Measurements from ENCODE around the gene NFX1. TPM values are rescaled to one million over a fixed set of nuclear protein-coding genes. Genes with fewer than 3 reads are reported as not detected.
A peak's percentile ranks its signal among the peaks of the same experiment; 100 is the strongest.

Gene NFX1
- total RNA-seq, 1 donor from 2014 or later: 33.2 TPM

DNA sequence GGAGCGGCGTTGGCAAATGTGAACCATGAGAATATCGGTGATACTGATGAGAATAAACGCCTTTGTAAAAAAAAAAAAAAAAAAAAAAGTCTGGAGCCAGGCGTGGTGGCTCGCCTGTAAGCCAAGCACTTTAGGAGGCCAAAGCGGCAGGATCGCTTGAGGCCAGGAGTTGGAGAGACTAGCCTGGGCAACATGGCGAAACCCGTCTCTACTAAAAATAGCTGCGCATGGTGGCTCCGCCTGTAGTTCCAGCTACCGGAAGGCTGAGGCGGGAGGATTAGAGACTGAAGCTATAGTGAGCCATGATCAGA lies 425 bp upstream of the NFX1 start:
- no peak for DNase-seq (ENCODE audit: low read depth, low spot score)
- H3K36me3 Mint-ChIP-seq (ENCODE audit: low read depth): peaks cover 2% of the 10 kb centered on the region
- peaks cover 29% of the 10 kb centered on the region for H3K4me1 Mint-ChIP-seq
- peak overlapping the region; percentile 98 for H3K4me3 Mint-ChIP-seq
- H3K27me3 Mint-ChIP-seq (ENCODE audit: low read depth): no peaks in the 10 kb centered on the region
- H3K9me3 Mint-ChIP-seq: no peaks in the 10 kb centered on the region
- H3K27ac Mint-ChIP-seq (ENCODE audit: unreplicated experiment): peak overlapping the region; percentile 99
- TF ChIP-seq, protein P1, sequence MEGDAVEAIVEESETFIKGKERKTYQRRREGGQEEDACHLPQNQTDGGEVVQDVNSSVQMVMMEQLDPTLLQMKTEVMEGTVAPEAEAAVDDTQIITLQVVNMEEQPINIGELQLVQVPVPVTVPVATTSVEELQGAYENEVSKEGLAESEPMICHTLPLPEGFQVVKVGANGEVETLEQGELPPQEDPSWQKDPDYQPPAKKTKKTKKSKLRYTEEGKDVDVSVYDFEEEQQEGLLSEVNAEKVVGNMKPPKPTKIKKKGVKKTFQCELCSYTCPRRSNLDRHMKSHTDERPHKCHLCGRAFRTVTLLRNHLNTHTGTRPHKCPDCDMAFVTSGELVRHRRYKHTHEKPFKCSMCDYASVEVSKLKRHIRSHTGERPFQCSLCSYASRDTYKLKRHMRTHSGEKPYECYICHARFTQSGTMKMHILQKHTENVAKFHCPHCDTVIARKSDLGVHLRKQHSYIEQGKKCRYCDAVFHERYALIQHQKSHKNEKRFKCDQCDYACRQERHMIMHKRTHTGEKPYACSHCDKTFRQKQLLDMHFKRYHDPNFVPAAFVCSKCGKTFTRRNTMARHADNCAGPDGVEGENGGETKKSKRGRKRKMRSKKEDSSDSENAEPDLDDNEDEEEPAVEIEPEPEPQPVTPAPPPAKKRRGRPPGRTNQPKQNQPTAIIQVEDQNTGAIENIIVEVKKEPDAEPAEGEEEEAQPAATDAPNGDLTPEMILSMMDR (conservative IDR thresholded peaks at IDR 0.05): no peak

DNA sequence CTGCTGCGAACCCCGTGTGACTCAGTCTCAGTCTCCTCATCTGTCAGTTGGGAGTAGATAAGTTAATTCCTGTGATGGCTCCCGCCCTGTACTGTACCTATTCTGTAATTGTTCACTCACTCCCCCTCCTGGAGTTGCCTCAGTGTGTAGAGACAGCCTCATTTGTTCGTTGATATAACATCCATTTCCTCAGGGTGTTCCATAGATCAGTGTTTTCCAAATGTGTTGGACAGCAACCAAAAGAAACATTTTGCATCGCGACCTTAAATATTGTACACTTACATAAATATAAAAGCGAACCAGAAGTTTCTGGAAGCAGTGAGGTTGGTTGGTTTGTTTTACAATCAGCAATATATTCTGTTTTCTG lies 698 bp downstream of the NFX1 start:
- TF ChIP-seq, protein P1 (conservative IDR thresholded peaks at IDR 0.05): no peak
- Mint-ChIP-seq H3K27ac (ENCODE audit: unreplicated experiment) (peak overlapping the region; percentile 99), H3K9me3 (no peaks in the 10 kb centered on the region), H3K4me3 (peak overlapping the region; percentile 98), H3K27me3 (ENCODE audit: low read depth) (no peaks in the 10 kb centered on the region), H3K4me1 (peaks cover 30% of the 10 kb centered on the region), H3K36me3 (ENCODE audit: low read depth) (peaks cover 2% of the 10 kb centered on the region)
- no peak for DNase-seq (ENCODE audit: low read depth, low spot score)

DNA sequence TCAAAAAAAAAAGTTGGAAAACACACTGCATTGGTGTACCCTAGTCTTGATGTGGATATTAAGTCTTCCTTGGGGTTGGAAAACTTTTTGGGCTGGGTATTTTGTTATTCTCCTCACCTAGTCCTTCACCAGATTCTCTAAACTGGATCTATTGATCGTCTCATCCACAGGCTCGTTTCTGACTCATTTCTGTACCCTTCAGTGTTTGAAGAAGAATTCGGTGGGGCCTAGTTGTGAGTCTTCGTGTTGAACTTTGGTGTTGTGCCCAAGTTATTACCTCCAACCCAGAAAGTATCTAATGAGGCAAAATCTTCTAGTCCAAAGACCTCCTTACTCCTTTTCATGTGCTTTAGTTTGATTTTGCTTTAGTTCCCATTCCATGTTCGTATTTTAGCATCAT lies 1.6 kb downstream of the NFX1 start:
- Mint-ChIP-seq H3K4me1 (peaks cover 32% of the 10 kb centered on the region), H3K9me3 (no peaks in the 10 kb centered on the region), H3K27me3 (ENCODE audit: low read depth) (no peaks in the 10 kb centered on the region), H3K4me3 (peak overlapping the region; percentile 98), H3K36me3 (ENCODE audit: low read depth) (peaks cover 5% of the 10 kb centered on the region), H3K27ac (ENCODE audit: unreplicated experiment) (no peak overlapping the region)
- TF ChIP-seq, protein P1 (conservative IDR thresholded peaks at IDR 0.05): no peak
- no peak for DNase-seq (ENCODE audit: low read depth, low spot score)

DNA sequence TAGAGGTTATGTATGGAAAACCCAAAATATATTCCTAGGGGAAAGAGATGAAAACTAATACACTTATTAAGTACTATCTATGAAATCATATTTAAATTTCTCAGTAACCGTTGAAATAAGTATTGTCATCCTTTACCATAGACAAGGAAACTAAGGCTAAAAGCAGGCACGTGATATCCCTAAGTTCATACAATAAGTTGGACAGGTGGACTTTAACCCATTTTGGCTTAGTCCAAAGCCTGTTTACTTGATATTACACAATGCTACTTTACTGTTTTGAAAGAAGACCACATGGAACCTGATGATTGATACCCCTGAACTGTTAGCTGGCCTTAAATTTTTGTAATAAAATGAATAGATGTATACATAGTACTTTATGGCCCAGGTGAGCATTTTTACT lies 3.5 kb downstream of the NFX1 start:
- no peaks in the 10 kb centered on the region for H3K27me3 Mint-ChIP-seq (ENCODE audit: low read depth)
- no peaks in the 10 kb centered on the region for H3K9me3 Mint-ChIP-seq
- peaks cover 11% of the 10 kb centered on the region for H3K36me3 Mint-ChIP-seq (ENCODE audit: low read depth)
- peak overlapping the region; percentile 11 for H3K4me3 Mint-ChIP-seq
- TF ChIP-seq, protein P1 (conservative IDR thresholded peaks at IDR 0.05): no peak
- H3K27ac Mint-ChIP-seq (ENCODE audit: unreplicated experiment): no peak overlapping the region
- DNase-seq (ENCODE audit: low read depth, low spot score): no peak
- H3K4me1 Mint-ChIP-seq: peaks cover 28% of the 10 kb centered on the region

DNA sequence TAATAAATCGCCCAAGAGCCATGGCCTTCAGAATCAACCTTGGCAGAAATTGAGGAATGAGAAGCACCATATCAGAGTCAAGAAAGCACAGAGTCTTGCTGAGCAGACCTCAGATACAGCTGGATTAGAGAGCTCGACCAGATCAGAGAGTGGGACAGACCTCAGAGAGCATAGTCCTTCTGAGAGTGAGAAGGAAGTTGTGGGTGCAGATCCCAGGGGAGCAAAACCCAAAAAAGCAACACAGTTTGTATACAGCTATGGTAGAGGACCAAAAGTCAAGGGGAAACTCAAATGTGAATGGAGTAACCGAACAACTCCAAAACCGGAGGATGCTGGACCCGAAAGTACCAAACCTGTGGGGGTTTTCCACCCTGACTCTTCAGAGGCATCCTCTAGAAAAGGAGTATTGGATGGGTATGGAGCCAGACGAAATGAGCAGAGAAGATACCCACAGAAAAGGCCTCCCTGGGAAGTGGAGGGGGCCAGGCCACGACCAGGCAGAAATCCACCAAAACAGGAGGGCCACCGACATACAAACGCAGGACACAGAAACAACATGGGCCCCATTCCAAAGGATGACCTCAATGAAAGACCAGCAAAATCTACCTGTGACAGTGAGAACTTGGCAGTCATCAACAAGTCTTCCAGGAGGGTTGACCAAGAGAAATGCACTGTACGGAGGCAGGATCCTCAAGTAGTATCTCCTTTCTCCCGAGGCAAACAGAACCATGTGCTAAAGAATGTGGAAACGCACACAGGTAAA lies 4.5 kb downstream of the NFX1 start:
- Mint-ChIP-seq H3K9me3 (no peaks in the 10 kb centered on the region), H3K4me1 (peaks cover 28% of the 10 kb centered on the region)

More for the DNA sequence above, 4.5 kb downstream of the NFX1 start:
- H3K27ac Mint-ChIP-seq (ENCODE audit: unreplicated experiment): no peak overlapping the region
- peaks cover 11% of the 10 kb centered on the region for H3K36me3 Mint-ChIP-seq (ENCODE audit: low read depth)
- TF ChIP-seq, protein P1 (conservative IDR thresholded peaks at IDR 0.05): no peak
- H3K27me3 Mint-ChIP-seq (ENCODE audit: low read depth): no peaks in the 10 kb centered on the region
- DNase-seq (ENCODE audit: low read depth, low spot score): no peak
- H3K4me3 Mint-ChIP-seq: no peak overlapping the region
